GM23338 (cell line): Measurements from ENCODE around the gene HORMAD2. TPM values are rescaled to one million over a fixed set of nuclear protein-coding genes. Genes with fewer than 3 reads are reported as not detected.

Experiments used
- ATAC-seq: fragments of 200-7000 bp; cut with Tn5 transposase; 3 replicates; pipeline ENCODE4 v1.9.1; 2020
- DNase-seq: peaks from one replicate; pipeline ENCODE4 v3.0.0-alpha.2; 2015; ENCODE audit warnings: low spot score
- H2AFZ ChIP-seq: fragments of 200-600 bp; sonication (generic); 2 replicates; pipeline ENCODE4 v1.8.0; 2016; ENCODE audit warnings: antibody characterized with exemption, mild to moderate bottlenecking, moderate library complexity
- H3F3A ChIP-seq: fragments of 200-600 bp; sonication (generic); replicated peaks from 2 replicates; pipeline ENCODE4 v1.8.0; 2017; ENCODE audit warnings: antibody characterized with exemption, mixed run types, low read depth
- H3K27ac ChIP-seq: fragments of 200-600 bp; sonication (generic); 2 replicates; pipeline ENCODE4 v1.6.1; 2016; ENCODE audit warnings: low read depth
- H3K27me3 ChIP-seq: fragments of 200-600 bp; sonication (generic); 2 replicates; pipeline ENCODE4 v1.8.0; 2016; ENCODE audit warnings: mild to moderate bottlenecking, mixed run types, moderate library complexity; ENCODE audit not compliant: insufficient read depth
- H3K36me3 ChIP-seq: fragments of 200-600 bp; sonication (generic); 2 replicates; pipeline ENCODE4 v1.8.0; 2016; ENCODE audit warnings: mild to moderate bottlenecking; ENCODE audit not compliant: insufficient read depth
- H3K4me1 ChIP-seq: fragments of 200-600 bp; sonication (generic); 2 replicates; pipeline ENCODE4 v1.8.0; 2016; ENCODE audit warnings: mild to moderate bottlenecking, moderate library complexity; ENCODE audit not compliant: insufficient read depth
- H3K4me2 ChIP-seq: fragments of 200-600 bp; sonication (generic); 2 replicates; pipeline ENCODE4 v1.7.1; 2017; ENCODE audit warnings: mixed run types
- H3K4me3 ChIP-seq: fragments of 200-600 bp; sonication (generic); 2 replicates; pipeline ENCODE4 v1.6.1; 2016; ENCODE audit warnings: mixed run types
- H3K79me2 ChIP-seq: fragments of 200-600 bp; sonication (generic); replicated peaks from 2 replicates; pipeline ENCODE4 v1.8.0; 2017; ENCODE audit warnings: mild to moderate bottlenecking; ENCODE audit not compliant: insufficient read depth
- H3K9me2 ChIP-seq: fragments of 200-600 bp; sonication (generic); 2 replicates; pipeline ENCODE4 v1.8.0; 2017; ENCODE audit not compliant: insufficient read depth
- H4K20me1 ChIP-seq: fragments of 200-600 bp; sonication (generic); replicated peaks from 2 replicates; pipeline ENCODE4 v1.8.0; 2017; ENCODE audit warnings: mild to moderate bottlenecking; ENCODE audit not compliant: insufficient read depth
- H3K27ac Mint-ChIP-seq: 2 replicates; pipeline ENCODE4 v1.8.0; 2020; ENCODE audit warnings: inconsistent platforms, mild to moderate bottlenecking, moderate library complexity, mixed read lengths
- H3K27me3 Mint-ChIP-seq: 3 replicates; pipeline ENCODE4 v1.8.0; 2022; ENCODE audit warnings: low read depth, mild to moderate bottlenecking, moderate library complexity, mixed read lengths, inconsistent platforms; ENCODE audit not compliant: insufficient read depth, poor library complexity
- H3K36me3 Mint-ChIP-seq: 3 replicates; pipeline ENCODE4 v1.8.0; 2021; ENCODE audit warnings: low read depth, mild to moderate bottlenecking, inconsistent platforms, moderate library complexity, mixed read lengths
- H3K4me1 Mint-ChIP-seq: 3 replicates; pipeline ENCODE4 v1.8.0; 2020; ENCODE audit warnings: mild to moderate bottlenecking, inconsistent platforms, mixed read lengths
- H3K4me3 Mint-ChIP-seq: 3 replicates; pipeline ENCODE4 v1.8.0; 2021; ENCODE audit warnings: moderate library complexity, mild to moderate bottlenecking, inconsistent platforms, mixed read lengths
- H3K9me3 Mint-ChIP-seq: 3 replicates; pipeline ENCODE4 v1.8.0; 2020; ENCODE audit warnings: moderate library complexity, mild to moderate bottlenecking, inconsistent platforms, mixed read lengths
- CREB1 ChIP-seq: fragments of 250-450 bp; sonication (Bioruptor Pico); IDR thresholded peaks from 2 replicates; pipeline ENCODE4 v1.5.0; 2020; ENCODE audit warnings: low read depth, mild to moderate bottlenecking, moderate library complexity
- CTCF ChIP-seq, 2 experiments: fragments of 200-600 bp in 1 of 2; sonication (generic) in 1 of 2; conservative IDR thresholded peaks; 2 replicates each; pipeline versions ENCODE4 v1.5.1 to v1.6.1; 2016 to 2017; ENCODE audit warnings: antibody characterized with exemption in 2 of 2, low read depth in 2 of 2, mild to moderate bottlenecking in 2 of 2, moderate library complexity in 1 of 2
- ETS1 ChIP-seq: IDR thresholded peaks from 2 replicates; pipeline ENCODE4 v1.6.1; 2016; ENCODE audit warnings: antibody characterized with exemption
- EZH2 ChIP-seq: fragments of 200-600 bp; sonication (generic); IDR thresholded peaks from one replicate; pipeline ENCODE4 v1.8.0; 2017; ENCODE audit warnings: antibody characterized with exemption, mild to moderate bottlenecking, low read depth; ENCODE audit not compliant: unreplicated experiment
- NANOG ChIP-seq: IDR thresholded peaks from 2 replicates; pipeline ENCODE4 v1.6.1; 2016; ENCODE audit warnings: antibody characterized with exemption, borderline replicate concordance
- POLR2AphosphoS5 ChIP-seq: IDR thresholded peaks from 2 replicates; pipeline ENCODE4 v1.6.1; 2016; ENCODE audit warnings: antibody characterized with exemption, low read depth
- REST ChIP-seq: IDR thresholded peaks from one replicate; pipeline ENCODE4 v1.6.1; 2018; ENCODE audit warnings: antibody characterized with exemption; ENCODE audit not compliant: unreplicated experiment
- STAT1 ChIP-seq: IDR thresholded peaks from one replicate; pipeline ENCODE4 v1.6.1; 2016; ENCODE audit warnings: antibody characterized with exemption; ENCODE audit not compliant: unreplicated experiment
- ZNF114 ChIP-seq: fragments of 250-450 bp; sonication (Bioruptor Pico); IDR thresholded peaks from 2 replicates; pipeline ENCODE4 v1.5.0; 2020; ENCODE audit warnings: mild to moderate bottlenecking, moderate library complexity
- polyA plus RNA-seq: library from polyadenylated mRNA; unstranded; fragments of >200 nt; fragmentation: Nextera tagmentation; extraction: Ambion mirVana; gene quantifications from 2 replicates; pipeline ENCODE4 v1.2.1, GENCODE V29; 2016
- total RNA-seq: library from RNA; depleted of rRNA; stranded (reverse); fragments of >200 nt; shearing (Covaris generic); gene quantifications from 2 replicates; pipeline ENCODE4 v1.2.3, GENCODE V29; 2014

Gene HORMAD2
- total and polyA plus RNA-seq, 2 experiments from 2014 or later: 0.40 TPM; not detected in 1

- Histone ChIP-seq H3K79me2 (no peaks in the 10 kb centered on the region), H3K27ac (no peak overlapping the region), H3K4me2 (no peak overlapping the region), H3F3A (no peaks in the 10 kb centered on the region), H3K4me3 (no peak overlapping the region), H3K4me1 (peaks cover 7% of the 10 kb centered on the region), H2AFZ (0 out of 2 replicates have a peak overlapping the region, but pooled peaks have one; percentile 52), H4K20me1 (no peaks in the 10 kb centered on the region), H3K36me3 (no peaks in the 10 kb centered on the region), H3K27me3 (no peaks in the 10 kb centered on the region), H3K9me2 (no peaks in the 10 kb centered on the region)
- H3K4me1 Mint-ChIP-seq: peaks cover 29% of the 10 kb centered on the region
- no peak for DNase-seq
- no peak for ATAC-seq
- no peak overlapping the region for H3K27ac Mint-ChIP-seq
- no peak overlapping the region for H3K4me3 Mint-ChIP-seq
- H3K36me3 Mint-ChIP-seq: no peaks in the 10 kb centered on the region
- H3K9me3 Mint-ChIP-seq: no peaks in the 10 kb centered on the region; the same call in 2 of the 3 replicates
- H3K27me3 Mint-ChIP-seq: peaks cover 8% of the 10 kb centered on the region
- no peak for TF ChIP-seq STAT1
- no peak for TF ChIP-seq NANOG
- no peak for TF ChIP-seq EZH2
- TF ChIP-seq ETS1: no peak
- TF ChIP-seq REST: no peak
- TF ChIP-seq CREB1: no peak
- no peak for TF ChIP-seq ZNF114 (CRISPR knock-in tag)
- TF ChIP-seq POLR2AphosphoS5: no peak
Observed at GRCh38 chr22:30209642-30210041, 129.4 kb downstream of the HORMAD2 start.

GRCh38 chr22:30210235-30210909 is 130.1 kb downstream of the HORMAD2 start:
- Mint-ChIP-seq H3K27ac (no peak overlapping the region), H3K4me3 (no peak overlapping the region), H3K36me3 (no peaks in the 10 kb centered on the region), H3K4me1 (peaks cover 34% of the 10 kb centered on the region), H3K27me3 (peaks cover 8% of the 10 kb centered on the region), H3K9me3 (no peaks in the 10 kb centered on the region; the same call in 2 of the 3 replicates)
- H3K9me2 ChIP-seq: no peaks in the 10 kb centered on the region
- TF ChIP-seq CTCF (conservative IDR thresholded peaks at IDR 0.05; ENCODE audit: low read depth in 2 of 2): no peak
- H3F3A ChIP-seq: no peaks in the 10 kb centered on the region
- H3K27ac ChIP-seq: no peak overlapping the region
- H3K4me3 ChIP-seq: no peak overlapping the region
- no peaks in the 10 kb centered on the region for H3K36me3 ChIP-seq
- no peak for DNase-seq
- no peak overlapping the region for H3K4me2 ChIP-seq
- H3K27me3 ChIP-seq: no peaks in the 10 kb centered on the region
- no peaks in the 10 kb centered on the region for H4K20me1 ChIP-seq
- H3K4me1 ChIP-seq: peaks cover 10% of the 10 kb centered on the region
- peak; percentile 24 for ATAC-seq
- no peaks in the 10 kb centered on the region for H3K79me2 ChIP-seq
- peak overlapping the region; percentile 52; the same call in 1 of the 2 replicates for H2AFZ ChIP-seq
